Activated naive CD8-positive, alpha-beta T cell treated with anti-CD3 and anti-CD28 coated beads, Interleukin-2, amount 10 ng/mL, durations not matched to agents 7 days and 5 days (primary cell): ENCODE data around the gene MAGI3. TPM values are rescaled to one million over a fixed set of nuclear protein-coding genes. Genes with fewer than 3 reads are reported as not detected.
"Not testable (repeated sequence)": the region's sequence is repeated elsewhere in the genome, so short reads cannot be mapped to it uniquely, and the experiment has no call there.

Experiments used
- ATAC-seq: fragments of 150-1000 bp; cut with Tn5 transposase; one replicate; pipeline ENCODE4 v1.10.0; 2021; ENCODE audit warnings: low read depth, moderate library complexity
- POLR2A ChIA-PET: fragments of 350-600 bp; sonication (Branson Sonifier 250); formaldehyde crosslinking; loops from one replicate; lab custom pipeline; 2021; ENCODE audit warnings: antibody characterized with exemption; lab: Charles Lee
- DNase-seq: peaks from one replicate; pipeline ENCODE4 v3.0.0; 2021
- H3K27ac Mint-ChIP-seq: one replicate; pipeline ENCODE4 v1.8.0; 2022; ENCODE audit warnings: mild to moderate bottlenecking, mixed read lengths
- H3K27me3 Mint-ChIP-seq: one replicate; pipeline ENCODE4 v1.8.0; 2022; ENCODE audit warnings: mild to moderate bottlenecking, moderate library complexity, mixed read lengths
- H3K36me3 Mint-ChIP-seq: one replicate; pipeline ENCODE4 v1.8.0; 2021; ENCODE audit warnings: mild to moderate bottlenecking, mixed read lengths
- H3K4me1 Mint-ChIP-seq: one replicate; pipeline ENCODE4 v1.8.0; 2021; ENCODE audit warnings: mixed read lengths
- H3K4me3 Mint-ChIP-seq: one replicate; pipeline ENCODE4 v1.8.0; 2022; ENCODE audit warnings: mild to moderate bottlenecking, moderate library complexity, mixed read lengths
- H3K9me3 Mint-ChIP-seq: one replicate; pipeline ENCODE4 v1.8.0; 2021; ENCODE audit warnings: mixed read lengths
- total RNA-seq, 2 experiments: library from RNA; stranded (reverse); gene quantifications; one replicate each; pipeline ENCODE4 v1.2.3, GENCODE V29; 2021

MAGI3 gene
- total RNA-seq, 2 experiments from 2014 or later = 5.2 to 5.8 TPM

- peaks cover 2% of the 10 kb centered on the region for H3K9me3 Mint-ChIP-seq
- peak overlapping the region; percentile 49 for H3K27ac Mint-ChIP-seq
- H3K4me3 Mint-ChIP-seq = peak overlapping the region; percentile 98
- DNase-seq (peak; percentile 71), ATAC-seq (peak; percentile 3)
- H3K4me1 Mint-ChIP-seq = peaks cover 26% of the 10 kb centered on the region
- no peaks in the 10 kb centered on the region for H3K36me3 Mint-ChIP-seq
- POLR2A ChIA-PET = interaction anchor here (1.0 kb wide), 1 partner anchor 17 kb away, joined by 3 read pairs; no protein-coding TSS in a partner anchor
- H3K27me3 Mint-ChIP-seq = peaks cover 45% of the 10 kb centered on the region
Measured at GRCh38 chr1:113390871-113391648, 745 bp downstream of the MAGI3 start.

GRCh38 chr1:113391649-113392271 is 1.4 kb downstream of the MAGI3 start:
- DNase-seq = no peak
- Mint-ChIP-seq H3K27ac (peak overlapping the region; percentile 49), H3K4me1 (peaks cover 26% of the 10 kb centered on the region), H3K9me3 (peaks cover 2% of the 10 kb centered on the region), H3K36me3 (no peaks in the 10 kb centered on the region), H3K4me3 (peak overlapping the region; percentile 86), H3K27me3 (peaks cover 46% of the 10 kb centered on the region)
- POLR2A ChIA-PET = interaction anchor here (1.0 kb wide), 1 partner anchor 17 kb away, joined by 3 read pairs; no protein-coding TSS in a partner anchor
- ATAC-seq = no peak

- POLR2A ChIA-PET = no interaction called here
- Mint-ChIP-seq H3K27ac (no peak overlapping the region), H3K27me3 (peaks cover 52% of the 10 kb centered on the region), H3K36me3 (no peaks in the 10 kb centered on the region), H3K4me3 (no peak overlapping the region), H3K9me3 (peaks cover 2% of the 10 kb centered on the region), H3K4me1 (peaks cover 26% of the 10 kb centered on the region)
- ATAC-seq (no peak), DNase-seq (no peak)
Measured at GRCh38 chr1:113392541-113393128, 2.3 kb downstream of the MAGI3 start.

GRCh38 chr1:113394043-113394862 is 3.9 kb downstream of the MAGI3 start:
- H3K27ac Mint-ChIP-seq = no peak overlapping the region
- POLR2A ChIA-PET = no interaction called here
- ATAC-seq (no peak), DNase-seq (no peak)
- H3K4me3 Mint-ChIP-seq = no peak overlapping the region
- peaks cover 19% of the 10 kb centered on the region for H3K4me1 Mint-ChIP-seq
- no peaks in the 10 kb centered on the region for H3K9me3 Mint-ChIP-seq
- H3K27me3 Mint-ChIP-seq = peaks cover 54% of the 10 kb centered on the region
- no peaks in the 10 kb centered on the region for H3K36me3 Mint-ChIP-seq

GRCh38 chr1:113394863-113395259 is 4.5 kb downstream of the MAGI3 start:
- Mint-ChIP-seq H3K4me1 (peaks cover 13% of the 10 kb centered on the region), H3K4me3 (no peak overlapping the region), H3K9me3 (no peaks in the 10 kb centered on the region), H3K27me3 (peaks cover 55% of the 10 kb centered on the region), H3K36me3 (no peaks in the 10 kb centered on the region), H3K27ac (no peak overlapping the region)
- no peak for DNase-seq
- no peak for ATAC-seq
- POLR2A ChIA-PET = no interaction called here

GRCh38 chr1:113396102-113396501 is 5.8 kb downstream of the MAGI3 start:
- Mint-ChIP-seq H3K4me3 (no peak overlapping the region), H3K27ac (no peak overlapping the region), H3K36me3 (no peaks in the 10 kb centered on the region), H3K9me3 (no peaks in the 10 kb centered on the region), H3K4me1 (peaks cover 12% of the 10 kb centered on the region), H3K27me3 (peaks cover 55% of the 10 kb centered on the region)
- DNase-seq (no peak), ATAC-seq (no peak)
- POLR2A ChIA-PET = no interaction called here

- POLR2A ChIA-PET = no interaction called here
- H3K27ac Mint-ChIP-seq = no peak overlapping the region
- ATAC-seq (no peak), DNase-seq (no peak)
- H3K9me3 Mint-ChIP-seq = no peaks in the 10 kb centered on the region
- H3K27me3 Mint-ChIP-seq = peaks cover 54% of the 10 kb centered on the region
- no peaks in the 10 kb centered on the region for H3K36me3 Mint-ChIP-seq
- peaks cover 8% of the 10 kb centered on the region for H3K4me1 Mint-ChIP-seq
- H3K4me3 Mint-ChIP-seq = no peak overlapping the region
Measured at GRCh38 chr1:113396585-113396984, 6.3 kb downstream of the MAGI3 start.

- DNase-seq (no peak), ATAC-seq (no peak)
- H3K27me3 Mint-ChIP-seq = peaks cover 32% of the 10 kb centered on the region
- H3K36me3 Mint-ChIP-seq = no peaks in the 10 kb centered on the region
- H3K9me3 Mint-ChIP-seq = no peaks in the 10 kb centered on the region
- H3K4me3 Mint-ChIP-seq = no peak overlapping the region
- POLR2A ChIA-PET = no interaction called here
- H3K4me1 Mint-ChIP-seq = no peaks in the 10 kb centered on the region
- no peak overlapping the region for H3K27ac Mint-ChIP-seq
Measured at GRCh38 chr1:113399062-113399583, 8.8 kb downstream of the MAGI3 start.

GRCh38 chr1:113401067-113401466 is 10.8 kb downstream of the MAGI3 start:
- POLR2A ChIA-PET = no interaction called here
- Mint-ChIP-seq H3K27me3 (peaks cover 25% of the 10 kb centered on the region), H3K4me3 (no peak overlapping the region), H3K4me1 (no peaks in the 10 kb centered on the region), H3K36me3 (peaks cover 2% of the 10 kb centered on the region), H3K27ac (no peak overlapping the region), H3K9me3 (no peaks in the 10 kb centered on the region)
- DNase-seq (no peak), ATAC-seq (no peak)

GRCh38 chr1:113401728-113402127 is 11.4 kb downstream of the MAGI3 start:
- peaks cover 2% of the 10 kb centered on the region for H3K36me3 Mint-ChIP-seq
- peaks cover 22% of the 10 kb centered on the region for H3K27me3 Mint-ChIP-seq
- H3K9me3 Mint-ChIP-seq = no peaks in the 10 kb centered on the region
- H3K4me1 Mint-ChIP-seq = no peaks in the 10 kb centered on the region
- no peak for ATAC-seq
- POLR2A ChIA-PET = no interaction called here
- DNase-seq = no peak
- H3K27ac Mint-ChIP-seq = no peak overlapping the region
- no peak overlapping the region for H3K4me3 Mint-ChIP-seq

GRCh38 chr1:113403065-113403464 is 12.8 kb downstream of the MAGI3 start:
- Mint-ChIP-seq H3K4me3 (no peak overlapping the region), H3K27ac (no peak overlapping the region), H3K27me3 (peaks cover 12% of the 10 kb centered on the region), H3K4me1 (peaks cover 3% of the 10 kb centered on the region), H3K9me3 (no peaks in the 10 kb centered on the region), H3K36me3 (peaks cover 2% of the 10 kb centered on the region)
- no peak for ATAC-seq
- POLR2A ChIA-PET = no interaction called here
- DNase-seq = no peak

- H3K27me3 Mint-ChIP-seq = peaks cover 3% of the 10 kb centered on the region
- no peak overlapping the region for H3K4me3 Mint-ChIP-seq
- peaks cover 2% of the 10 kb centered on the region for H3K36me3 Mint-ChIP-seq
- H3K4me1 Mint-ChIP-seq = peaks cover 3% of the 10 kb centered on the region
- H3K9me3 Mint-ChIP-seq = no peaks in the 10 kb centered on the region
- H3K27ac Mint-ChIP-seq = no peak overlapping the region
- ATAC-seq (no peak), DNase-seq (no peak)
- POLR2A ChIA-PET = interaction anchor here (0.7 kb wide), 1 partner anchor 39 kb away, joined by 8 read pairs; no protein-coding TSS in a partner anchor
Measured at GRCh38 chr1:113405573-113405972, 15.3 kb downstream of the MAGI3 start.

- H3K27me3 Mint-ChIP-seq, H3K4me1 Mint-ChIP-seq, ATAC-seq, H3K27ac Mint-ChIP-seq, DNase-seq, H3K4me3 Mint-ChIP-seq, H3K9me3 Mint-ChIP-seq, H3K36me3 Mint-ChIP-seq, POLR2A ChIA-PET: not testable (repeated sequence)
Measured at GRCh38 chr1:113406149-113406548, 15.8 kb downstream of the MAGI3 start.
